Measurements from ENCODE around the gene CDH13. TPM values are rescaled to one million over a fixed set of nuclear protein-coding genes. Genes with fewer than 3 reads are reported as not detected.
A peak's percentile ranks its signal among the peaks of the same experiment; 100 is the strongest.

The CDH13 gene
- total RNA-seq, 2 donors from 2014 or later, result 2.4 to 6.3 TPM

DNA sequence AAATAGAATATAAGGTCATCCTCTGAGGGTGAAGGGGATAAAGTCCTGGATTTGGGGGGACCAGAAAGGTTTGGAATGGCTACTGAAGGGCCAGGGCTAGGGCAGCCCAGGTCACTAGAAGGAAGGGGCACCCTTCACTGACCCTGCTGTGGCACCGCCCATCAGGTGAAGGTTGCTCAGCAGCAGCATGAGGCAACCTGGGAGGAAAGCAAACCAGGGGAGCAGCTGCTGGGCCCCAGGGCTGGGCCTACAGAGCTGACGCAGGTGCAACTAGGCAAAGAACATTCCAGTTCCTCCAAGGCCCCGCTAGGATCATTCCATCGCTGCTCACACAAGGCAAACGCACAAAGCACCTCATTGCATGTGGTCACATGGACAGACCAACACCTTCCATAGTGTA lies 1177.6 kb downstream of the CDH13 start:
- intact Hi-C loops (cut with DNase I), result no loop called here
- no peak overlapping the region for H3K9ac ChIP-seq (ENCODE audit: low read depth in 2 of 2, low read length in 2 of 2)
- H3K27me3 ChIP-seq, result no peaks in the 10 kb centered on the region
- DNase-seq, result no peak
- H3K27ac ChIP-seq, result no peak overlapping the region
- H3K4me1 ChIP-seq, result peaks cover 4% of the 10 kb centered on the region
- no peaks in the 10 kb centered on the region for H3K36me3 ChIP-seq
- no peak overlapping the region for H3K4me3 ChIP-seq
- no peak for TF ChIP-seq CTCF (IDR thresholded peaks at IDR 0.05)
- H3K9me3 ChIP-seq, result no peaks in the 10 kb centered on the region

GRCh38 chr16:83806036-83806435 lies 1179.3 kb downstream of the CDH13 start:
- peaks cover 4% of the 10 kb centered on the region for H3K4me1 ChIP-seq
- no peaks in the 10 kb centered on the region for H3K27me3 ChIP-seq
- no peak overlapping the region for H3K4me3 ChIP-seq
- TF ChIP-seq CTCF (IDR thresholded peaks at IDR 0.05), result no peak
- no peak overlapping the region for H3K9ac ChIP-seq (ENCODE audit: low read depth in 2 of 2, low read length in 2 of 2)
- no peaks in the 10 kb centered on the region for H3K9me3 ChIP-seq
- H3K36me3 ChIP-seq, result no peaks in the 10 kb centered on the region
- H3K27ac ChIP-seq, result peak overlapping the region; percentile 31
- DNase-seq, result no peak
- intact Hi-C loops (cut with DNase I), result no loop called here

DNA sequence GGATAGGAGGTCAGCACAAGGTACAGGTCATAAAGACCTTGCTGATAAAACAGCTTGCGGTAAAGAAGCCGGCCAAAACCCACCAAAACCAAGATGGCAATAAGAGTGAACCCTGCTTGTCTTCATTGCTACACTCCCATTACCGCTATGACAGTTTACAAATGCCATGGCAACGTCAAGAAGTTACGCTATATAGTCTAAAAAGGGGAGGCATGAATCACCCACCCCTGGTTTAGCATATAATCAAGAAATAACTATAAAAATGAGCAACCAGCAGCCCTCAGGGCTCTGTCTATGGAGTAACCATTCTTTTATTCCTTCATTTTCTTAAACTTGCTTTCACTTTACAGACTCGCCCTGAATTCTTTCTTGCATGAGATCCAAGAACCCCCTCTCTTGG lies 1180.0 kb downstream of the CDH13 start:
- intact Hi-C loops (cut with DNase I), result no loop called here
- Histone ChIP-seq H3K4me3 (no peak overlapping the region), H3K27me3 (no peaks in the 10 kb centered on the region), H3K36me3 (no peaks in the 10 kb centered on the region), H3K9ac (ENCODE audit: low read depth in 2 of 2, low read length in 2 of 2) (no peak overlapping the region), H3K27ac (peak overlapping the region; percentile 31), H3K4me1 (peaks cover 4% of the 10 kb centered on the region), H3K9me3 (no peaks in the 10 kb centered on the region)
- DNase-seq, result no peak
- TF ChIP-seq CTCF (IDR thresholded peaks at IDR 0.05), result no peak

DNA sequence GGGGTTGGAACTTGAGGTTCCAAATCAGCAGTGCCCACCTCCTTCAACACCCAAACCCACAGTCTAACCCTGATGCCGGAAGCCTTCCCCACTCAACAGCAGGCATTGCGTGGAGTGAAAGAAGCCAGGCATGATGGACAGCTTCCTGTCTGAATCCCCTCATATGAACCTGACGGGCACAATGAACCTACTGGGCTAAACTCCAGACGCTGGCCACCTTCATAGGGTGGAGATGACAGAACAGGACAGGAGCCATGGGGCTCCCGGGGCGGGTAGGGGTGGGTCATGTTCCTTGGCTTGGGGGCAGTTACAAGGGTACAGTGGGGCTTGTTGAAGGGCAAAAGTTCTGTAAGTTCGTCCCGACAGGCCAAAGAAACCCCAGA lies 1180.5 kb downstream of the CDH13 start:
- H3K9me3 ChIP-seq, result no peaks in the 10 kb centered on the region
- intact Hi-C loops (cut with DNase I), result no loop called here
- H3K36me3 ChIP-seq, result no peaks in the 10 kb centered on the region
- H3K9ac ChIP-seq (ENCODE audit: low read depth in 2 of 2, low read length in 2 of 2), result no peak overlapping the region
- H3K4me1 ChIP-seq, result peaks cover 4% of the 10 kb centered on the region
- H3K27me3 ChIP-seq, result no peaks in the 10 kb centered on the region
- peak overlapping the region; percentile 98 for H3K4me3 ChIP-seq
- peak; percentile 26 for DNase-seq
- TF ChIP-seq CTCF (IDR thresholded peaks at IDR 0.05), result no peak
- no peak overlapping the region for H3K27ac ChIP-seq

- intact Hi-C loops (cut with DNase I), result no loop called here
- peak; percentile 97 for DNase-seq
- Histone ChIP-seq H3K4me3 (peak within 1 kb of the TSS; percentile 98), H3K27me3 (no peaks in the 10 kb centered on the region), H3K9ac (ENCODE audit: low read depth in 2 of 2, low read length in 2 of 2) (peak within 1 kb of the TSS; percentile 89 to 95), H3K9me3 (no peaks in the 10 kb centered on the region), H3K27ac (peak within 1 kb of the TSS; percentile 86), H3K36me3 (no peaks in the 10 kb centered on the region), H3K4me1 (peaks cover 4% of the 10 kb centered on the region)
- TF ChIP-seq CTCF (IDR thresholded peaks at IDR 0.05), result no peak
Measured at GRCh38 chr16:83807710-83808572, 1181.2 kb downstream of the CDH13 start, which contains the start of gene HSBP1. HSBP1 (plus strand) TSS chr16:83807978; CDS start chr16:83808077, 99 bp downstream.
